ENCODE measurements around the gene COMTD1.
A peak's percentile ranks its signal among the peaks of the same experiment; 100 is the strongest.
"Not testable (repeated sequence)": the region's sequence is repeated elsewhere in the genome, so short reads cannot be mapped to it uniquely, and the experiment has no call there.

COMTD1 gene

GRCh38 chr10:75194625-75195024, 41.1 kb downstream of the COMTD1 start:
- not testable (repeated sequence) for DNase-seq (ENCODE audit: low read depth)

GRCh38 chr10:75191821-75192568, 43.8 kb downstream of the COMTD1 start:
- peak; percentile 89 for DNase-seq (ENCODE audit: low read depth)

DNA sequence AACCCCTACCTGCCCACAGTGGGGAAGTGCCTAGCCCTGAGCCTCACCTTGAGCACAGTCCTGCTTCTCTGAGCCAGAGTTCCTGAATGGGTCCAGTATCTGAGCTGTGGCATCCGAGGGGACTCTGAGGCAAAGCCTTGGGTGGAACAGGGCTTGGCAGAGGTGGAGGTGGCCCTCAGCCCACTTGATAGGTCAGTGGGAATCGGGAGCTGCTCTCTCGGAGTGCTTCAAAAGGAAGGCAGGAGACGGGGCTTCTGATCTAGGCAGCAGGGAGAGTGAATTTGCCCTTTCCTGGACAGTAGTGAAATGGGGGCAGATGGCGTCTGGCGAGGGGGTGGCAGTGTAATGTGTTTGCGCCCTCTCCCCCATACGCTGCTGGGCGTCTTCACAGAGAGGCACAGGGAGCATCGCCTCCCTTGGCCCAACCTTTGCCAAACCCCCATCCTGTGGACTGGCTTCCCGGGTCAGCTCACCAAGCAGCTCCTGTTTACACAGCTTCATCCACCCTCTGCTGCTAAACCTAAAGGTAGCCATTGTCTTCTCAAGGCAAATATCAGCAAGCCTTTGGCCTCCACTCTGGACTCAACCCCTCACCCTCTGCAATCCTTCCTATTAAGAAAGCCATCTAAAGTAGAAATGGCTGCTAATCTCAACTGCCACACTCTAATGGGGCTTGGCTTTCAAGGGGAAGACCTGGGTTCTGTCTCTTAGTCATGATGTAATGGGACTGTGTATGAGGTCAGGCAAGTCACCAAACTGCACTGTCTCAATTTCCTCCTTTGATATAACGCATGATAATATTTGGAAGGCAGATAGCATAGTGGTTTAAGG, 46.3 kb downstream of the COMTD1 start:
- no peak for DNase-seq (ENCODE audit: low read depth)

- not testable (repeated sequence) for DNase-seq (ENCODE audit: low read depth)
Measured at GRCh38 chr10:75188522-75188921, 47.2 kb downstream of the COMTD1 start.

- DNase-seq (ENCODE audit: low read depth): no peak
Measured at GRCh38 chr10:75187961-75188426, 47.8 kb downstream of the COMTD1 start.

- DNase-seq (ENCODE audit: low read depth): no peak
Measured at GRCh38 chr10:75186310-75186709, 49.4 kb downstream of the COMTD1 start.
